ENCODE measurements around the gene DCANP1.

DNA sequence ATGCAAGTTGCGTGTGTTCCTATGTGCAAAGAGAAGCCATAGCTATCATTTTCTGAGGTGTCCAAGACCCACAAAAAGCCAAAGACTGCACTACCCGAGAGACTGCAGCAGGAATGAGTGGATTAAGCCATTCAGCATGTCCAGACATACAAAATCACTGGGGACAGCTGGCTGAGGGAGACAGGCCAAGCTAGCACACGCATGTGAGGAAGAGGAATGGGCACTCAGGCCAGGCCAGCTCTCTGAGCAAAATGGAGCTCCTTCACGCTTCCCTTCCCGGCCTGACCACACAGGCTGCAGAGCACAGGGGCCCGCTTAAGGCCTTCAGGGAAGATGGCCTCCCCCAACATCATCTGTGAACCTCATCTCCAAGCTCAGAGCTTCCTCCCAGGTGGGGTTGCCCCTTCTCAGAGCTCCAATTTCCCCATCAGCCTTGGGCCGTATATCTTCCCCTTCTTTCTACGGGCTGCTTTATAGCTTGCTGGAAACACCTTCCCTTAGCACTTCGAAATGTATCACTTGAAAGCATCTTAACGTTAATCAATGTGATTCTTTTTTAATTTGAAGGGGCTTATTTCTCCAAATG is 8.4 kb downstream of the DCANP1 start:
- TF ChIP-seq, protein P1, sequence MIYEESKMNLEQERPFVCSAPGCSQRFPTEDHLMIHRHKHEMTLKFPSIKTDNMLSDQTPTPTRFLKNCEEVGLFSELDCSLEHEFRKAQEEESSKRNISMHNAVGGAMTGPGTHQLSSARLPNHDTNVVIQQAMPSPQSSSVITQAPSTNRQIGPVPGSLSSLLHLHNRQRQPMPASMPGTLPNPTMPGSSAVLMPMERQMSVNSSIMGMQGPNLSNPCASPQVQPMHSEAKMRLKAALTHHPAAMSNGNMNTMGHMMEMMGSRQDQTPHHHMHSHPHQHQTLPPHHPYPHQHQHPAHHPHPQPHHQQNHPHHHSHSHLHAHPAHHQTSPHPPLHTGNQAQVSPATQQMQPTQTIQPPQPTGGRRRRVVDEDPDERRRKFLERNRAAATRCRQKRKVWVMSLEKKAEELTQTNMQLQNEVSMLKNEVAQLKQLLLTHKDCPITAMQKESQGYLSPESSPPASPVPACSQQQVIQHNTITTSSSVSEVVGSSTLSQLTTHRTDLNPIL (CRISPR knock-in tag; IDR thresholded peaks at IDR 0.05; ENCODE audit: low read depth), result no peak
- TF ChIP-seq, protein P2, sequence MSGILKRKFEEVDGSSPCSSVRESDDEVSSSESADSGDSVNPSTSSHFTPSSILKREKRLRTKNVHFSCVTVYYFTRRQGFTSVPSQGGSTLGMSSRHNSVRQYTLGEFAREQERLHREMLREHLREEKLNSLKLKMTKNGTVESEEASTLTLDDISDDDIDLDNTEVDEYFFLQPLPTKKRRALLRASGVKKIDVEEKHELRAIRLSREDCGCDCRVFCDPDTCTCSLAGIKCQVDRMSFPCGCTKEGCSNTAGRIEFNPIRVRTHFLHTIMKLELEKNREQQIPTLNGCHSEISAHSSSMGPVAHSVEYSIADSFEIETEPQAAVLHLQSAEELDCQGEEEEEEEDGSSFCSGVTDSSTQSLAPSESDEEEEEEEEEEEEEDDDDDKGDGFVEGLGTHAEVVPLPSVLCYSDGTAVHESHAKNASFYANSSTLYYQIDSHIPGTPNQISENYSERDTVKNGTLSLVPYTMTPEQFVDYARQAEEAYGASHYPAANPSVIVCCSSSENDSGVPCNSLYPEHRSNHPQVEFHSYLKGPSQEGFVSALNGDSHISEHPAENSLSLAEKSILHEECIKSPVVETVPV (CRISPR knock-in tag; IDR thresholded peaks at IDR 0.05), result no peak
- no peak for TF ChIP-seq OSR1 (CRISPR knock-in tag; IDR thresholded peaks at IDR 0.05)
- TF ChIP-seq RARB (CRISPR knock-in tag; IDR thresholded peaks at IDR 0.05), result no peak

Measured in SK-N-SH treated with all-trans-retinoic acid at 6 μM for 48 hours (cell line).